Measurements from ENCODE around the gene SH3RF2. TPM values are rescaled to one million over a fixed set of nuclear protein-coding genes. Genes with fewer than 3 reads are reported as not detected.

The SH3RF2 gene
- total RNA-seq, 2 donors from 2014 or later, result 41.2 to 272 TPM

DNA sequence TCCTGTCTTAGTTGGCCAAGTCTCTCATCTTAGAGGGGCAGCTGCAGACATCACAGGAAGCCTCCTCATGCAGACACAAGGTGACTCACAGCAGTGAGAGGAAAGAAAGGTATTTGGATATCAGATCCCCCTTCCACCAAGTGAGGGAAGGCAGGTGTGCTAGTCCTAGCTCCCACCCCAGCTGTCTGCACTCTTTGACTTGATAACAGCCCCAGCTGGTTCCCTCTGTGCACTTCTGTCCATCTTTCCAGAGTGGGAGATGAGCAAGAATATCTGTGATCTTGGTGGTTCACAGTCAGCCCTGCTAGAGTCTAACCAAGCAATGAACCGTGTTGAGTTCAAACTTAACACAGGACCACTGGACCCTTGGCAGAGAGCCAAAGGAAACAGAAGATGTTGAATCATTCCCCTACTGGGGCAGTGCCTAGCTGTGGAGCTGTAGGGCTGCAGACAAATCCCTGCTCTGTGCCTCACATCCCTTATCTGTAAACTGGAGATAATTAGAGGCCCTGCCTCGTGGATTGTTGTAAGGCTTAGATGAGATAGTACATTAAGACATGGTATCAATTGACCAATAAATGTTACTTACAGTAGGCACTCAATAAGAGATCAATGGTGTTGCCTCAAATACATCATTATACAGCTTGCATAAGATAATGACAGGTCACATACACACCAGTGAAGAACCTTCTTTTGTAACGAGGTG, 39.1 kb downstream of the SH3RF2 start:
- Histone ChIP-seq H3K27ac (peak overlapping the region in 1 of 2 donors; percentile 47), H3K4me1 (peaks cover 0 to 36% of the 10 kb centered on the region in 2 donors), H3K9me3 (no peaks in the 10 kb centered on the region), H3K27me3 (no peaks in the 10 kb centered on the region), H3K36me3 (no peaks in the 10 kb centered on the region), H3K4me3 (no peak overlapping the region)
- no peak for TF ChIP-seq CTCF (IDR thresholded peaks at IDR 0.05)
- no peak for DNase-seq (ENCODE audit: low spot score)

DNA sequence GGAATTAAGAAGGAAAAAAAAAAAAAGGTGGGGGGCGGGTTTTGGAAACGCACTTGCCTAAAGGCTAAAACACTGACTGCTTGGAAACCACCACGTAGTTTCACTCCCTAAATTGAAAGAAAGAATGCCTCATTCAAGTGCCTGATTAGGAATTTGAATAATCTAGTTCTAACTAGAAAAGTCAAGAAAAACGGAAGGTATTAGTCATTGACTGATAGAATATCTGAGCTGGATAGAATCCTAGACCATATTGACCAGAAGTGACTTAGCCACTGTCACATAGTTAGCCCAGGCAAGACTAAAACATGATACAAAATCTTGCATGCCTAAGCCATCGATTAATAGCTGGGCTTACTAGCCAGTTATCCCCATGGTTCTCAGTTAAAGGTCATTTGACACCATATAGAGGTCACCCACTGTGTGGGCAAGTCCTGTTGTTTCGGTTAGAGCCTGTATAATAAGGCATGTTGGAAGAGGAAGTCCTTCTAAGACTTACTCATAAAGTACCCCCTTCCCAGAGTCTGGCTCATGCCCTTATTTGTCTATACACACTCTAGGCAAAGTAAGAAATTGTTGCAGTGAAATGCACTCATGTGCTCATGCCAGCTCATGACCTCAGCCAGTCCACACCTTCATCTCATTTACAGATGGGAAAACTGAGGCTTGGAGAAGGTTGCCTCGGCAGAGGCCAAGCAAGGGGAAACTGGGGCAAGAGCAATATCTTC, 40.2 kb downstream of the SH3RF2 start:
- Histone ChIP-seq H3K27ac (no peak overlapping the region), H3K36me3 (no peaks in the 10 kb centered on the region), H3K27me3 (no peaks in the 10 kb centered on the region), H3K4me3 (no peak overlapping the region), H3K9me3 (no peaks in the 10 kb centered on the region), H3K4me1 (peaks cover 0 to 39% of the 10 kb centered on the region in 2 donors)
- DNase-seq (ENCODE audit: low spot score), result no peak
- TF ChIP-seq CTCF (IDR thresholded peaks at IDR 0.05), result no peak

GRCh38 chr5:145978171-145978570, 41.8 kb downstream of the SH3RF2 start:
- no peak overlapping the region for H3K4me3 ChIP-seq
- no peak for TF ChIP-seq CTCF (IDR thresholded peaks at IDR 0.05)
- H3K9me3 ChIP-seq, result no peaks in the 10 kb centered on the region
- DNase-seq (ENCODE audit: low spot score), result no peak
- peak overlapping the region in 1 of 2 donors; percentile 53 for H3K27ac ChIP-seq
- no peaks in the 10 kb centered on the region for H3K36me3 ChIP-seq
- H3K4me1 ChIP-seq, result peaks cover 0 to 53% of the 10 kb centered on the region in 2 donors
- no peaks in the 10 kb centered on the region for H3K27me3 ChIP-seq

DNA sequence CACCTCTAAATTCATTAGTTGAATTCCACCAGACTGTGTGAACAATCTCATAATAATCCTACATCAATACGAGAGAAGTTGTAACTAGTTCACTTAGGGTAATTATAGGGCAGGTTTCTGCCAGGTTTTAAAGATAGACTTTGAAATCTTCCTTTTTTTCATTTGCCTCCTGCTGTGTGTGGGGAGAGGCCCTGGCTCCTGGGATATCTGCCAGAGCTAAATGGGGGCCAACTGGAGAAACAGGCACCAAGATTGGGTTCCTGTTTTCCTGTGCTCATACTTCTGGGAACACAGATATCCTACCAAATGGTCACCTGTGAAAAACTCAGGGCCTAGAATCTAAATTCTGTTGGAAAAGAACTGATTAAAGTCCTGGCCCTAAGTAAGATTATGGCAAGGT, 42.3 kb downstream of the SH3RF2 start:
- Histone ChIP-seq H3K27ac (peak overlapping the region in 1 of 2 donors; percentile 53), H3K4me1 (peaks cover 0 to 58% of the 10 kb centered on the region in 2 donors)

More for the DNA sequence above, 42.3 kb downstream of the SH3RF2 start:
- no peaks in the 10 kb centered on the region for H3K27me3 ChIP-seq
- H3K9me3 ChIP-seq, result no peaks in the 10 kb centered on the region
- no peak for DNase-seq (ENCODE audit: low spot score)
- TF ChIP-seq CTCF (IDR thresholded peaks at IDR 0.05), result no peak
- no peak overlapping the region for H3K4me3 ChIP-seq
- no peaks in the 10 kb centered on the region for H3K36me3 ChIP-seq

All from right atrium auricular region (tissue), 2 donors.